Measurements from ENCODE around the gene EVX1. TPM values are rescaled to one million over a fixed set of nuclear protein-coding genes. Genes with fewer than 3 reads are reported as not detected.

EVX1 gene
- total RNA-seq, 4 donors from 2014 or later = not detected

DNA sequence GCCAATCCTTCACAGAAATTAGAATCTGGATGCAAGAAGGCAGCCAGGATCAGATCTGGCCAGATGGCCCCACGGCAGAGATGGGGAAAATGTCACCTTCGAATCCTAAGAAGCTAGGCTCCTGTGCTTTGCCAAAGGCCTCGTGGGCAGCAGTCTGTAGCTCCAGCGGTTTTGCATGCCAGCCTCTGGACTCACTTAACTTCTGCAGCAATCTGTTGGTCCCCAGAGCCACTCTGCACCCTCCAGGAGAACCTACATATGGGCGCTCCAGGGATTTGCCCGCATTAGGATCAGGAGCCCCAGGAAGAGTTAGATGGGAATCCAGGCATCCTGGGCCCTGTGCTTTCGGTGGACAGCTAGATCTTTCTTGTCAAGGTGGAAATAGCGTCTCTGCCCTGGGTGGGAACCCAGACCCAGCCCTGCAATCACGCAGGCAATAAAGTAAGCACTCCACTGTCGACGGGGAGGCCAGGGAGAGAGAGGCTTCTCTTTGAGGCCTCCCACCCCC is 32.6 kb upstream of the EVX1 start:
- intact Hi-C loops (cut with DNase I; ENCODE audit: low total_unique reads) = no loop called here
- no peak for ATAC-seq
- in situ Hi-C loops (cut with MboI; ENCODE audit: low sequenced_read_pairs in 4 of 4) = loop anchor here (5.0 to 25.0 kb wide), 7 partner anchors 352 to 805 kb away; no protein-coding TSS in a partner anchor
- TF ChIP-seq POLR2A (IDR thresholded peaks at IDR 0.05) = no peak
- TF ChIP-seq, protein P1, sequence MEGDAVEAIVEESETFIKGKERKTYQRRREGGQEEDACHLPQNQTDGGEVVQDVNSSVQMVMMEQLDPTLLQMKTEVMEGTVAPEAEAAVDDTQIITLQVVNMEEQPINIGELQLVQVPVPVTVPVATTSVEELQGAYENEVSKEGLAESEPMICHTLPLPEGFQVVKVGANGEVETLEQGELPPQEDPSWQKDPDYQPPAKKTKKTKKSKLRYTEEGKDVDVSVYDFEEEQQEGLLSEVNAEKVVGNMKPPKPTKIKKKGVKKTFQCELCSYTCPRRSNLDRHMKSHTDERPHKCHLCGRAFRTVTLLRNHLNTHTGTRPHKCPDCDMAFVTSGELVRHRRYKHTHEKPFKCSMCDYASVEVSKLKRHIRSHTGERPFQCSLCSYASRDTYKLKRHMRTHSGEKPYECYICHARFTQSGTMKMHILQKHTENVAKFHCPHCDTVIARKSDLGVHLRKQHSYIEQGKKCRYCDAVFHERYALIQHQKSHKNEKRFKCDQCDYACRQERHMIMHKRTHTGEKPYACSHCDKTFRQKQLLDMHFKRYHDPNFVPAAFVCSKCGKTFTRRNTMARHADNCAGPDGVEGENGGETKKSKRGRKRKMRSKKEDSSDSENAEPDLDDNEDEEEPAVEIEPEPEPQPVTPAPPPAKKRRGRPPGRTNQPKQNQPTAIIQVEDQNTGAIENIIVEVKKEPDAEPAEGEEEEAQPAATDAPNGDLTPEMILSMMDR (IDR thresholded peaks at IDR 0.05 in 4 of 5, conservative IDR thresholded peaks at IDR 0.05 in 1 of 5) = no peak
- DNase-seq = no peak
- no peaks in the 10 kb centered on the region for H3K36me3 ChIP-seq
- peaks cover 19 to 48% (median 45%) of the 10 kb centered on the region in 3 donors for H3K27me3 ChIP-seq
- no peaks in the 10 kb centered on the region for H3K9me3 ChIP-seq
- no peak overlapping the region for H3K4me3 ChIP-seq
- peaks cover 6 to 9% of the 10 kb centered on the region in 2 donors for H3K4me1 ChIP-seq
- no peak overlapping the region for H3K27ac ChIP-seq

DNA sequence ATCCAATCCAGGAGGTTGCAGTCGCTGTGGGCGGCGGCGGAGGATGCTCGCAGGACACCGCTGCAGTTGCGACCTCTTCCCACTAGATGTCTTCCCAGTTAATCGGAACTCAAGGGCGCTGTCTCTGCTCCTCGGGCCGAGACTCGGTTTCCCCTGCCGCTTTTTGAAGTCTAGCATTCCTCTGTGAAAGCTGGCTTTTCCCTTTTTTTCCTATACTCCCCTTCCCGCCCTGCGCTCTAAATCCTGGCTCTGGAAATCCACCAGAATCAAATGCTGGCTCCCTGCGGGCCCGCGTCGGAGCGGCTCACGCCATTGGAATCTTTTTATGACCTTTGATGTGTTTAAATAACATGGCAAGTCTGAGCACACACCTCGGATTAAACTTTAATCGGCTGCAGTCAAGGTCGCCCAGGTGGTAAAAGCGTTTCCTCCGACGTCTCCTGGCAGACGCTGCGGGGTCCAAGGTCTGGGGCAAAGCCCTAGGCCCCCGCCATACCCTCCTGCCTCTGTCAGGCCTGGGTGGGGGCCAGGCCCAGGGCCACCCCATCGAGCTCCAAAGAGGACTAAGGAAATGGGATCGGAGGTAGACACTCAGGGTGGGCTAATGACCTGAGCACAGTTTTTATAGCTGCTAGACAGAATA is 32.0 kb upstream of the EVX1 start:
- DNase-seq = peak in 1 of 2 donors; percentile 33
- Histone ChIP-seq H3K9me3 (no peaks in the 10 kb centered on the region), H3K27ac (no peak overlapping the region), H3K27me3 (peaks cover 13 to 43% (median 40%) of the 10 kb centered on the region in 3 donors), H3K4me1 (peaks cover 4 to 5% of the 10 kb centered on the region in 2 donors), H3K36me3 (no peaks in the 10 kb centered on the region), H3K4me3 (peak overlapping the region; percentile 30 to 57 (median 37))
- in situ Hi-C loops (cut with MboI; ENCODE audit: low sequenced_read_pairs in 4 of 4) = loop anchor here in 3 of 4 donors (25.0 kb wide), 3 partner anchors 352 to 702 kb away; no protein-coding TSS in a partner anchor
- intact Hi-C loops (cut with DNase I; ENCODE audit: low total_unique reads) = no loop called here
- TF ChIP-seq, protein P1 (IDR thresholded peaks at IDR 0.05 in 4 of 5, conservative IDR thresholded peaks at IDR 0.05 in 1 of 5) = peak; percentile 39 to 85 (median 66)
- no peak for TF ChIP-seq POLR2A (IDR thresholded peaks at IDR 0.05)
- peak; percentile 36 to 76 for ATAC-seq

DNA sequence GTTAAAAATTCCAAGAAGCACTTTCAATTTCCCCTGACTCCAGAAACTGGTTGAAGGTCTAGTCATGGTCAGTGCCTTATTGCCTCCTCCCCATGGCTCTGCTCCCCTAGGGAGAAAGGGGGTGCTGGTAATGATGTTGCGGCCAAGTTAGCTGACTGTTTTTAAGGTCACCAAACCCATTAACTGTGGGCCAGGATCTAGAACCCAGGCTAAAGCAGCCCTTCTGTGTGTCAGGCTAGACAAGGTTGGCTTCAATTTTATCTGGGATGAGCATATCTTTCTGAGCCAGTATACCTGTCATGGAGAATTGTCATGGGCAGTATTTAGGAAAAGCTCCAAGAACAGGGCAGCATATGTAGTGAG is 31.5 kb upstream of the EVX1 start:
- peaks cover 9 to 38% (median 35%) of the 10 kb centered on the region in 3 donors for H3K27me3 ChIP-seq
- H3K4me1 ChIP-seq = peaks cover 4 to 5% of the 10 kb centered on the region in 2 donors
- DNase-seq (no peak), ATAC-seq (no peak)
- H3K9me3 ChIP-seq = no peaks in the 10 kb centered on the region
- H3K36me3 ChIP-seq = no peaks in the 10 kb centered on the region
- H3K4me3 ChIP-seq = no peak overlapping the region
- TF ChIP-seq, protein P1 (IDR thresholded peaks at IDR 0.05 in 4 of 5, conservative IDR thresholded peaks at IDR 0.05 in 1 of 5) = no peak
- TF ChIP-seq POLR2A (IDR thresholded peaks at IDR 0.05) = no peak
- in situ Hi-C loops (cut with MboI; ENCODE audit: low sequenced_read_pairs in 4 of 4) = loop anchor here in 3 of 4 donors (25.0 kb wide), 3 partner anchors 351 to 701 kb away; no protein-coding TSS in a partner anchor
- H3K27ac ChIP-seq = no peak overlapping the region
- intact Hi-C loops (cut with DNase I; ENCODE audit: low total_unique reads) = no loop called here

DNA sequence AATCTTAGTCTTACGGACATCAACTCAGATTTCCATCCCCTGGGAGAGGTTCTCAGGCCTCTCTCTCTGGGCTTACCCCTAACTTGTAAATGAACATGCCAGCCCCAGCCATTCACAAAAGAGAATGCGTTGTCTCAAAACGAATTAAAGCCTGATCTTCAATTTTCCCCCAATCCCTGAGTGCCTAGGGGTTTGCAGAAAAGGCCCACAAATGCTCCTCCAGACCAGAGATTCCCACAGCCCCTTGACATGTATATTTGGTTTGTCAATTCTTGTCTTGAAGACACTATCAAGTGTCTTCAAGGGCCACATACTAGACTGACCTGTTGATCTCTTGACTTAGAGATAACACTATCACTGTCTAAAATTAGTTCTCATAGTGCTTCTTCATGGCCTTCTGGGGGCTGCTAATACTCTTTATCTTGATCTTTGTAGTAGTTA is 30.8 kb upstream of the EVX1 start:
- intact Hi-C loops (cut with DNase I; ENCODE audit: low total_unique reads) (no loop called here), in situ Hi-C loops (cut with MboI; ENCODE audit: low sequenced_read_pairs in 4 of 4) (loop anchor here in 3 of 4 donors (25.0 kb wide), 3 partner anchors 351 to 701 kb away; no protein-coding TSS in a partner anchor)
- Histone ChIP-seq H3K27ac (no peak overlapping the region), H3K9me3 (no peaks in the 10 kb centered on the region), H3K36me3 (no peaks in the 10 kb centered on the region), H3K27me3 (peaks cover 9 to 31% (median 29%) of the 10 kb centered on the region in 3 donors), H3K4me1 (peaks cover 4 to 5% of the 10 kb centered on the region in 2 donors), H3K4me3 (no peak overlapping the region)
- ATAC-seq (no peak), DNase-seq (no peak)
- TF ChIP-seq POLR2A (IDR thresholded peaks at IDR 0.05) = no peak
- TF ChIP-seq, protein P1 (IDR thresholded peaks at IDR 0.05 in 4 of 5, conservative IDR thresholded peaks at IDR 0.05 in 1 of 5) = no peak
